ENCODE data around the gene MDH1. TPM values are rescaled to one million over a fixed set of nuclear protein-coding genes. Genes with fewer than 3 reads are reported as not detected.

Gene MDH1
- 191 and 225 TPM in 2 replicates for total RNA-seq (2014; rRNA removed; shearing (Covaris generic))

GRCh38 chr2:63588385-63589147 lies at the start of gene MDH1, which contains the start of gene WDPCP:
Gene MDH1, plus strand, starts transcription at chr2:63588963. Its CDS starts 81 bp downstream, at chr2:63589044.
Gene WDPCP, minus strand, starts transcription at chr2:63588477. Its CDS starts 206 bp downstream, at chr2:63588271.

Other genes with a start within 250 kb of the MDH1 start
- 9.3 and 12.6 TPM in 2 replicates for gene WDPCP, start 486 bp upstream of the MDH1 start, total RNA-seq (2014; rRNA removed; shearing (Covaris generic))

Data from A375 (cell line).